Keratinocyte (primary cell): Measurements from ENCODE around the gene CCNA2. TPM values are rescaled to one million over a fixed set of nuclear protein-coding genes. Genes with fewer than 3 reads are reported as not detected.

Experiments used
- DNase-seq: peaks from one replicate; pipeline ENCODE4 v3.0.0-alpha.2; 2011; ENCODE audit warnings: low read depth, missing footprints, low spot score
- FAIRE-seq: peaks from 2 replicates; lab custom pipeline; 2011; peaks lifted over from hg19 to GRCh38; lab: Jason Lieb, UNC
- H2AFZ ChIP-seq: 2 replicates; pipeline ENCODE4 v1.6.0; 2012; ENCODE audit warnings: low read length, control low read depth, inconsistent platforms; ENCODE audit not compliant: control insufficient read depth
- H3K27ac ChIP-seq: 2 replicates; pipeline ENCODE4 v1.5.1; 2011; ENCODE audit warnings: low read length; ENCODE audit not compliant: control insufficient read depth, insufficient read depth
- H3K27me3 ChIP-seq: 3 replicates; pipeline ENCODE4 v1.6.0; 2011; ENCODE audit warnings: low read length; ENCODE audit not compliant: control insufficient read depth, insufficient read depth; ENCODE audit errors: extremely low read depth
- H3K36me3 ChIP-seq, 2 experiments: 2 replicates in 1 of 2; 3 replicates in 1 of 2; pipeline ENCODE4 v1.5.1; 2011; ENCODE audit warnings: low read length in 2 of 2, mild to moderate bottlenecking in 1 of 2; ENCODE audit not compliant: control insufficient read depth in 2 of 2, insufficient read depth in 2 of 2; ENCODE audit errors: extremely low read depth in 1 of 2
- H3K4me1 ChIP-seq: 3 replicates; pipeline ENCODE4 v1.5.1; 2011; ENCODE audit warnings: low read length; ENCODE audit not compliant: control insufficient read depth, insufficient read depth; ENCODE audit errors: extremely low read depth
- H3K4me2 ChIP-seq: 3 replicates; pipeline ENCODE4 v1.6.0; 2011; ENCODE audit warnings: low read depth, low read length; ENCODE audit not compliant: control insufficient read depth, insufficient read depth; ENCODE audit errors: extremely low read depth
- H3K4me3 ChIP-seq, 3 experiments: fragments of 200-600 bp in 1 of 3; sonication (generic) in 1 of 3; 2 replicates in 2 of 3; 3 replicates in 1 of 3; pipeline ENCODE4 v1.5.1; 2011 to 2016; ENCODE audit warnings: low read length in 3 of 3, mild to moderate bottlenecking in 3 of 3, control low read depth in 2 of 3, inconsistent platforms in 1 of 3, low read depth in 1 of 3, mixed read lengths in 1 of 3, mixed run types in 1 of 3, moderate library complexity in 1 of 3; ENCODE audit not compliant: control insufficient read depth in 2 of 3, insufficient read depth in 2 of 3; ENCODE audit errors: extremely low read depth in 1 of 3
- H3K79me2 ChIP-seq: 2 replicates; pipeline ENCODE4 v1.6.0; 2012; ENCODE audit warnings: low read length; ENCODE audit not compliant: control insufficient read depth, insufficient read depth
- H3K9ac ChIP-seq: 3 replicates; pipeline ENCODE4 v1.6.0; 2011; ENCODE audit warnings: low read length; ENCODE audit not compliant: control insufficient read depth, insufficient read depth; ENCODE audit errors: extremely low read depth
- H3K9me1 ChIP-seq: 3 replicates; pipeline ENCODE4 v1.6.0; 2011; ENCODE audit warnings: low read length; ENCODE audit not compliant: control insufficient read depth, insufficient read depth; ENCODE audit errors: extremely low read depth
- H3K9me3 ChIP-seq: 2 replicates; pipeline ENCODE4 v1.5.1; 2012; ENCODE audit warnings: low read depth, low read length; ENCODE audit not compliant: control insufficient read depth
- H4K20me1 ChIP-seq: 3 replicates; pipeline ENCODE4 v1.6.0; 2011; ENCODE audit warnings: low read length; ENCODE audit not compliant: control insufficient read depth, insufficient read depth; ENCODE audit errors: extremely low read depth
- EZH2 ChIP-seq: IDR thresholded peaks from one replicate; pipeline ENCODE4 v1.6.1; 2012; ENCODE audit warnings: inconsistent platforms, mild to moderate bottlenecking, low read length, moderate library complexity
- dilution Hi-C: fragments of 300-500 bp; cut with MboI; formaldehyde crosslinking; loops from one replicate; pipeline ENCODE4 v1.7.0; 2020; ENCODE audit warnings: low sequenced_read_pairs; ENCODE audit not compliant: extremely low pct_ligation_motif_present
- polyA plus RNA-seq, 5 experiments: library from polyadenylated mRNA; depleted of rRNA in 3 of 5; stranded (reverse) in 3 of 5; stranded (forward) in 1 of 5; unstranded in 1 of 5; fragments of >200 nt; gene quantifications; 1 replicate in 1 of 5; 2 replicates in 3 of 5; 3 replicates in 1 of 5; pipeline versions ENCODE4 v1.2.1 to v1.2.3, GENCODE V29; 2011 to 2012; ENCODE audit warnings: missing spikeins in 2 of 5, low read depth in 1 of 5, low replicate concordance in 1 of 5
- TF ChIP-seq, protein P1 (sequence below), 3 experiments: IDR thresholded peaks in 1 of 3; conservative IDR thresholded peaks in 1 of 3; optimal IDR thresholded peaks in 1 of 3; 2 replicates in 2 of 3; 3 replicates in 1 of 3; pipeline versions ENCODE3 to v1.5.1; 2011; ENCODE audit warnings: low read length in 3 of 3, mild to moderate bottlenecking in 3 of 3, moderate library complexity in 2 of 3, control low read depth in 1 of 3, inconsistent platforms in 1 of 3; ENCODE audit not compliant: insufficient read depth in 2 of 3; ENCODE audit errors: extremely low read depth in 1 of 3

CCNA2 gene
- polyA plus RNA-seq, 1 donor (not counting 4 experiments of a cell fraction or from before 2014, with no cell fraction given), result 27.4 TPM

DNA sequence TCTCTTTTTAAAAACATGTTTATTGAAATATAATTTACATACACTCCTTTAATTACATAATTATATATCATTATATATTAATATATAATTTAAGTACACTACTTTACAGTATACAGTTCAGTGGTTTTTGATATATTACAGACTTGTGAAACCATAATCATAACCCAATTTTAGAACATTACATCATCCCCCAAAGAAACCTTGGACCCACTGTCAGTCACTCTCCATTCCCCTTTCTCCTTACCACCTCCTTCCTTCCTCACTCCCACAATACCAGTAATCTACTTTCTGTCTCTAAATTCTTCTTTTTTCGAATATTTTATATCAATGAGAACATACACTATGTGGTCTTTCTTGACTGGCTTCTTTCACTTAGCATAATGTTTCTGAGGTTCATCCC is 40.5 kb downstream of the CCNA2 start:
- peaks cover 17% of the 10 kb centered on the region for H3K4me1 ChIP-seq
- H3K4me2 ChIP-seq, result no peak overlapping the region
- dilution Hi-C loops, result no loop called here
- TF ChIP-seq, protein P1, sequence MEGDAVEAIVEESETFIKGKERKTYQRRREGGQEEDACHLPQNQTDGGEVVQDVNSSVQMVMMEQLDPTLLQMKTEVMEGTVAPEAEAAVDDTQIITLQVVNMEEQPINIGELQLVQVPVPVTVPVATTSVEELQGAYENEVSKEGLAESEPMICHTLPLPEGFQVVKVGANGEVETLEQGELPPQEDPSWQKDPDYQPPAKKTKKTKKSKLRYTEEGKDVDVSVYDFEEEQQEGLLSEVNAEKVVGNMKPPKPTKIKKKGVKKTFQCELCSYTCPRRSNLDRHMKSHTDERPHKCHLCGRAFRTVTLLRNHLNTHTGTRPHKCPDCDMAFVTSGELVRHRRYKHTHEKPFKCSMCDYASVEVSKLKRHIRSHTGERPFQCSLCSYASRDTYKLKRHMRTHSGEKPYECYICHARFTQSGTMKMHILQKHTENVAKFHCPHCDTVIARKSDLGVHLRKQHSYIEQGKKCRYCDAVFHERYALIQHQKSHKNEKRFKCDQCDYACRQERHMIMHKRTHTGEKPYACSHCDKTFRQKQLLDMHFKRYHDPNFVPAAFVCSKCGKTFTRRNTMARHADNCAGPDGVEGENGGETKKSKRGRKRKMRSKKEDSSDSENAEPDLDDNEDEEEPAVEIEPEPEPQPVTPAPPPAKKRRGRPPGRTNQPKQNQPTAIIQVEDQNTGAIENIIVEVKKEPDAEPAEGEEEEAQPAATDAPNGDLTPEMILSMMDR (optimal IDR thresholded peaks at IDR 0.05 in 1 of 3, IDR thresholded peaks at IDR 0.05 in 1 of 3, conservative IDR thresholded peaks at IDR 0.05 in 1 of 3; ENCODE audit: extremely low read depth in 1 of 3, insufficient read depth in 2 of 3, low read length in 3 of 3), result no peak
- no peak for TF ChIP-seq EZH2
- H2AFZ ChIP-seq, result no peak overlapping the region
- FAIRE-seq (no peak), DNase-seq (no peak)
- no peaks in the 10 kb centered on the region for H3K36me3 ChIP-seq
- H3K9me1 ChIP-seq, result peaks cover 2% of the 10 kb centered on the region
- no peaks in the 10 kb centered on the region for H3K79me2 ChIP-seq
- H3K9me3 ChIP-seq, result no peaks in the 10 kb centered on the region
- H3K9ac ChIP-seq, result no peak overlapping the region
- H3K4me3 ChIP-seq, result no peak overlapping the region
- H3K27me3 ChIP-seq, result no peaks in the 10 kb centered on the region
- H3K27ac ChIP-seq, result no peak overlapping the region
- no peaks in the 10 kb centered on the region for H4K20me1 ChIP-seq

DNA sequence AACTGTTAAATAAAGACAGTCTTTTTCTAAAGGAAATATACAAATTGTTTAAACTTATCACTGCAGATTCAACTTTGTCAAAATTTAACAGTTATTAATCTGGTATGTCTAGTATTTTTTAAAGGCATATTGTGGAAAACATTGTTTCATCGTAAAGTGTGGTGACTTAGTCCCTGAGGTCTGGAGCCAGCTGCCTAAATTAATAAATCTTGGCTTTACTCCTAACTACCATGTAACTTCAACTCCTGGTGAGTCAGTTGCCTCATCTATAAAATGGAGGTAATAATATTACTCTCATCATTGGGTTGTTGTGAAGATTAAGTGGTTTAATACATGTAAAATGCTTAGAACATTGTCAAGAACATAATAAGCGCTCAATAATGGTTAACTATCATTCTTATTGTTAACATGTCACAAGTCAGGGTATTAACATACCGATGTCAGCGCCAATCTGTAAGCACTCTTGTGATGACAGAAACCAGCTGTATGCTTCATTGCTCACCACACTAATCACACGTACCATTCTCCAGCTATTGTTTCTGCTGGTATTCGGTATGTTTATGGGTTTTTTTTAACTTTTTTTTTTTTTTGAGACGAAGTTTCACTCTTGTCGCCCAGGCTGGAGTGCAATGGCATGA is 44.6 kb downstream of the CCNA2 start:
- Histone ChIP-seq H3K4me3 (no peak overlapping the region), H3K79me2 (no peaks in the 10 kb centered on the region), H4K20me1 (no peaks in the 10 kb centered on the region), H3K36me3 (no peaks in the 10 kb centered on the region), H3K9ac (no peak overlapping the region), H2AFZ (no peak overlapping the region), H3K4me1 (no peaks in the 10 kb centered on the region), H3K9me1 (no peaks in the 10 kb centered on the region), H3K27me3 (no peaks in the 10 kb centered on the region), H3K27ac (no peak overlapping the region), H3K4me2 (no peak overlapping the region), H3K9me3 (no peaks in the 10 kb centered on the region)
- TF ChIP-seq, protein P1 (optimal IDR thresholded peaks at IDR 0.05 in 1 of 3, IDR thresholded peaks at IDR 0.05 in 1 of 3, conservative IDR thresholded peaks at IDR 0.05 in 1 of 3; ENCODE audit: extremely low read depth in 1 of 3, insufficient read depth in 2 of 3, low read length in 3 of 3), result no peak
- no peak for TF ChIP-seq EZH2
- no peak for FAIRE-seq
- no peak for DNase-seq
- dilution Hi-C loops, result no loop called here
